Stimulated activated CD8-positive, alpha-beta memory T cell treated with anti-CD3 and anti-CD28 coated beads, Interleukin-4, amount 100 ng/mL, for 1 hour (primary cell): ENCODE data around the gene SLC8B1.

ENCODE experiments used
- DNase-seq, 2 donors: peaks; one replicate each; pipeline ENCODE4 v3.0.0-alpha.2; 2020; ENCODE audit warnings: low read depth in 2 of 2, low spot score in 1 of 2

The SLC8B1 gene

DNA sequence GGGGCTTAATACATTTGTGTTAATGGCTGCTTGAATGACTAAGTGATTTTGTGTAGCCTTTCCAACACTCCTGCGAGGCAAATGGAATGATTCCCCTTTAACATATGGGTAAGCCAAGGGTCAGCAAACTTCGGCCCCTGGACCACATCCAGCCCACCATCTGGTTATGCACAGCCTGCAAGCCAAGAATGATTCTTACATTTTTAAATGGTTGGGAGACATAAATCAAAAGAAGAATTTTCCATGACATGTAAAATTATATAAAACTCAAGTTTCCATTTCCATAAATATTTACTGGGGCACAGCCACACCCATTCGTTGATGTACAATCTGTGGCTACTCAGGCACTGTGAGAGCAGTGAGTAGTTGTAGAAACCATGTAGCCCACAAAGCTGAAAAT, 9.0 kb downstream of the SLC8B1 start:
- no peak for DNase-seq

DNA sequence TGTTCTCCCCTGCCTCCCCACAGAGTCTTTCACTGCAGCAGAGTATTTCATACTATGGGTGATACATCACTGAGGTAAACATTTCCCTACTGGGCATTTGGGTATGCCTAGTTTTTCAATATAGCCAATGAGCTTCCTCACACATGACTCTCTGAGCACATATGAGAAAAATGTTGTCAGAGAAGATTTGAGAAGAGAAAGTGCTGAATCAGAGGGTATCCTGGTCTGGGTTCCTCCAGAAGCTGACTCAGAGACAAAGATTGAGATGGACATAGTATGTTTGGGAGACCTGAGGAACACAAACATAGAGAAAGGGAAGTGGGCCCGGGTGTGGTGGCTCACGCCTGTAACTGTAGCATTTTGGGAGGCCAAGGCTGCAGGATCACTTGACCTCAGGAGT, 12.6 kb downstream of the SLC8B1 start:
- DNase-seq = no peak

DNA sequence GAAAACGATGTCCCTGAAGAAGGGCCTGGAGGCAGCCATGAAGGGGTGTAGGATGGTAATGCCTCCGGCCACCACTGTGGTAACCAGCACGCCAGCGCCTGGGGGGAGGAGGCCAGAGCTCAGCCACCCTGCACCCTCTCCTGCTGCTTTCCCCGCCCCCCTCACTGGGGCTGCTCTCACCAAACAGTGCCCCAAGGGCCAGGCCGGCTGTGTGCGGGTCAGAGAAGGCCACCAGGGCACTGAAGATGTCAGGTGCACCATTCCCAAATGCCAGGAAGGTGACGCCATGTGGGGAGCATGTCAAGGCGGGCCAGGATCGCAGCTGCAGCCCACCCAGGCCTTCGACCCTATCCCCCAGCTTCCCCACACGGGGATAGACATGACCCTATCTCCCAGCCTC, 14.5 kb downstream of the SLC8B1 start:
- DNase-seq = no peak

DNA sequence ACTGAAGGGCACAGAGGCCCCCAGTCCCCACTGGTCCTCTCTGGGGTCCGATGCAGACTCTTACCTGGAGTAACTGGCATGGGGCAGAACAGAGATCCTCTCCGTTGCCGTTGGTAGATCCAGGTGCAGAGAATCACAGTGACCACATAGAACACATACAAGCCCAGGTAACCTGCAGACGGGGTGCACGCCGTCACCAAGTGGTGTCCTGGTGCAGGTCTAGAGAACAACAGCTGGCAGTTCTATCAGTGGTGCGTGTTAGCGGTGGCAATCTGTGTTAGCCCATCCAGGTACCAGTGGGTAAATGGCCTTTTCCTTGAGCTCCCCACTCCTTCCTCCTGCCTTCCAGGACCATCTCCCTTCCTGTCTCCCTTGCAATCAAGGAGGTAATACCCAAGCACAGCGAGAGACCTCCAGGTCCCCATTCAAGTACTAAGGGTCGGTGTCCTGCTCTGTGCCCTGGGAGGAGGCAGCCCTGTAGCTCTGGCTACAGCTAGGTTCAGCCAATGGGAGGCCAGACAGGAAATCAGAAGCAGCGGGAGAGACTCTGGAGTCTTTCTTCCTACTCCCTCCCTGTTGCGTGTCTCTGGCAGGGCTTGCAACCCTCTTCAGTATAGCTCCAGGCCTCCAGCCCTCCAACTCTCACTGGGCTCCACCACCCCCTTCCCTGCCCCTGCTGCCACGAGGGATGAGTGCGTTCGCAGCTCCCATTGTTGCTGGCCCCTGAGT, 15.8 kb downstream of the SLC8B1 start:
- no peak for DNase-seq

DNA sequence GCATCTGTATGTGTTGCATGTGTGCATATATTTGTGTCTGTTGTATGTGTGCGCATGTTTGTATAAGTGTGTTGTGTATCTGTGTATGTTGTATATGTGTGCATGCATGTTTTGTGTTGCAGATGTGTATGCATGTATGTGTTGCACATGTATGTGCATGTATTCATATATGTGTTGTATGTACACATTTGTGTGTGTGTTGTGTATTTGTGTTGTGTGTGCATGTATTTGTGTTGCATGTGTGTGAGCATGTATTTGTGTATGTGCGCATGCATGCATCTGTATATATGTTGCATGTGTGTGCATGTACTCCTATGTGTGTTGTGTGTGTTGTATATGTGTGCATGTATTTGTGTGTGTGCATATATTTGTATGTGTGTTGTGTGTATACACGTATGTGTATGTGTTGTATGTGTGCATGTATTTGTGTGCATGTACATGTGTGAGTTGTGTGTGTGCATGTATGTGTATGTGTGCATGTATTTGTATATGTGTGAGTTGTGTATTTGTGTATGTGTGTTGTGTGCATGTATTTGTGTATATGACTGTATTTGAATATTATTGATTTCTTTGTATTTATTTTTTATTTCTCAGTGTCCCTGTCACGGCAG, 16.8 kb downstream of the SLC8B1 start:
- DNase-seq = no peak

DNA sequence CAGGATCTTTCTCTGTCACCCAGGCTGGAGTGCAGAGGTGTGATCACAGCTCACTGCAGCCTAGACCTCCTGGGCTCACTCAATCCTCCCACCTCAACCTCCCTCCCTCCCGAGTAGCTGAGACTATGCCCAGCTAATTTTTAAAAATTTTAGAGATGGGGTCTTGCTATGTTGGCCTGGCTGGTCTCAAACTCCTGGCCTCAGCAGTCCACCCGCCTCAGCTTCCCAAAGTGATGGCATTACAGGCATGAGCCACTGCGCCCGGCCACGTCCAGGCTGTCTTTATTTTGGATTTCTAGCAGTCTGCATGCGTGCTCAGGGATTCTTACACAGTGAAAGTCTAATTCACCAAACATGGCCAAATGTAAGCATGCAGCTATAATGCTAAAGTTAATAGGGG, 17.8 kb downstream of the SLC8B1 start:
- no peak for DNase-seq

DNA sequence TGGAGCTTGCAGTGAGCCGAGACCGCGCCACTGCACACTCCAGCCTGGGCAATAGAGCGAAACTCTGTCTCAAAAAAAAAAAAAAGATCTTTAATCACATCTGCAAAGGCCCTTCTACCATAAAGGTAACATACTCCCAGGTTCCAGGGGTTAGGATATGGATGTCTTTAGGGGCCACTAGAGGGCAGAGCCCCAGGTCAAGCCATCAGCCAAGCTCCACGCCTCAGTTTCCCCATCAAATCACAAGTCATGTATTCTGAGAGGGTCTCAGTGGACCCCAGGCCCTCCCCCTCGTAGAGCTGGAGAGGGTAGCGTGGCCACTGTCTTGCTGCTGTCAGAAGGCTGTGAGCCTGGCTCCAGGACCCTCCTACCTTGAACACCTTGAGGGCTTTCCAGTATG, 18.8 kb downstream of the SLC8B1 start:
- no peak for DNase-seq

DNA sequence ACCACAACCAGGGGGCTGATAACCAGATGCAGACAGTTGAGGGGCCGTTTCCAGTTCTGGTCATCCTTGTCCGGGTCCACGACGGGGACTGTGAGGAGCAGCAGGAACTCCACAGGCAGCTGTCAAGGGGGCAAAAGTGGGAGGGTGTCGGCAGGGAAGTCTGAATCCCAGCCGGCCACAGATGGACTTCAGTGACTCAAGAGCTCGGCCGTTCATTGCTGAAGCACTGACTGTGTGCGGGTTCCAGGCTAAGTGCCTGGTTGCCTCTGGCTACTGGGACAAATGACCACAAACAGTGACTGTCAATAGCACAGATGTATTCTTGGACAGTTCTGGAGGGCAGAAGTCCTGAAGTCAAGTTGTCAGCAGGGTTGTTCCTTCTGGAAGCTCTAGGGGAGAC, 19.6 kb downstream of the SLC8B1 start:
- no peak for DNase-seq

DNA sequence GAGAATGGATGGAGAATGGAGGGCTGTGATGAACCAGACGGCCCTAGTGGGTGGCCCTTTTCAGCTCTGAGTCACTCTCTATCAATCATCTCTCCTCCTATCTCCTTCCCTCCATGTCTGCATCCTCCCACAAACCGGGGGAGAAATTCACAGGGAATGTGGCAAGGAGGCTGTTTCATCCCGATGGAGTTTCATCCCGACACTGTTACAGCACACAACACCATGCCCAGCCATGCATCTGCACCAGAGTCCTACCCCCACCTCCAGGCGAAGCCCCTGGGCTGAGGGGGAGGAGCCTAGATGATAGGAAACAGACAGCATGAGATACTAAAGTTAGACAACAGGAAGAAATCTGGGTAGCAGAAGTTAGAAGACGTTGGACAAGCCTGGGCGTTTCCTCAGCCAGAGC, 20.8 kb downstream of the SLC8B1 start:
- no peak for DNase-seq

DNA sequence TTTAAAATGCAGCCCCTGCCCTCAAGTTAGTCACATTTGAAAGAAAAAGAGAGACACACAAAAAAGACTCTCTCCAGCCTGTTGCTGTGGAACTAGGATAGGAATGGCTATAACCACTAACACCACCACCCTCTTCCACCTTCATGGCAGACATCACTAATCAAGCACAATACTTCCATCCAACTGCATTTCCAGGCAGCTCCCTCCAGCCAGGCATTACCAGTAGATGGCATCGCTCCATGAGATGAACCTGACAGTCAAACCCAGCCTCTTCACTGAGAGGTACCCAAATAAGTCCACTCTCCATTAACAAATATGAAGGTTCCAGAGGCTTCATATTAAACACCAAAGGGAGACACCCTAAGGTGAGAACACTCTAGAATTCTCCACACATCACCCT, 24.4 kb downstream of the SLC8B1 start:
- DNase-seq = no peak

DNA sequence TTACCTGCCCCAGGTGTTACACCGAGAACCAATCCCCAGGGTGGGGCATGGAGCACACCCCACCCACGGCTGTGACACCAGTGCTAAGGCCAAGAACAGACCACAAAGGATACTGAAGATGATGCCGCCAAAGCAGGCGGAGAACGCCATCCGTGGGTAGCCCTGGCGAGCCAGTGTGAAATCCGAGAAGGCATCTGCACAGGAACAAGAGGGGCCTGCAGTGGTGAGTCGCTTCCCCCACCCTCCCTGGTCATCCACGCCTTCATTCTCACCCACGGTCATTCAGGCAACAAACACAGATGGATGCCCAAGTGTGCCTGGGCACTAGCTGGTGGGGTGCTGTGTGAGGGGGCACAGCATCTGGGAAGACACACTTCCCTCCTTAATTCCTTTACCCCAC, 28.5 kb downstream of the SLC8B1 start:
- no peak for DNase-seq

DNA sequence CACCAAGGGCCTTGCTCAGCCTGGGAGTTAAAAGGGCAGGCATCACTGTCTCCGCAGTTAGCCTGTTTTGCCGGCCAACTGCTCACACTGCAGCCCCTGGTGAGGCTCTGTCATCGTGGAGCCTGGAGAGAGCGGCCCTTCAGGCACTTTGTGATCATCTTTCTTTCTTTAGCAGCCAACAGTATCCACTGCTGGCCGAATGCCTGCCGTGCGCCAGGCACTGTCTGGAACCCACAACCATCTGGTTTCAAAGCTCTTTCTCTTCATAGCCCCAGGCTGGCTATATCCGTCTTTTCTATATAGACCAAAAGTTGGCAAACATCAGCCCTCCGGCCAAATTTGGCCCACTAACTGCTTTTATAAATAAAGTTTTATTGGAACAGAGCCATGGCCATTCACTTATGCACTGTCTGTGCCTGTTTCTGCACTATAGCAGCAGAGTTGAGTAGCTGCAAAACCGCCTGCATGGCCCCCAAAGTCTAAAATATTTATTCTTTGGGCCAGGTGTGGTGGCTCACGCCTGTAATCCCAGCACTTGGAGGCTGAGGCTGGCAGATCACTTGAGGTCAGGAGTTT, 29.5 kb downstream of the SLC8B1 start:
- DNase-seq = no peak

DNA sequence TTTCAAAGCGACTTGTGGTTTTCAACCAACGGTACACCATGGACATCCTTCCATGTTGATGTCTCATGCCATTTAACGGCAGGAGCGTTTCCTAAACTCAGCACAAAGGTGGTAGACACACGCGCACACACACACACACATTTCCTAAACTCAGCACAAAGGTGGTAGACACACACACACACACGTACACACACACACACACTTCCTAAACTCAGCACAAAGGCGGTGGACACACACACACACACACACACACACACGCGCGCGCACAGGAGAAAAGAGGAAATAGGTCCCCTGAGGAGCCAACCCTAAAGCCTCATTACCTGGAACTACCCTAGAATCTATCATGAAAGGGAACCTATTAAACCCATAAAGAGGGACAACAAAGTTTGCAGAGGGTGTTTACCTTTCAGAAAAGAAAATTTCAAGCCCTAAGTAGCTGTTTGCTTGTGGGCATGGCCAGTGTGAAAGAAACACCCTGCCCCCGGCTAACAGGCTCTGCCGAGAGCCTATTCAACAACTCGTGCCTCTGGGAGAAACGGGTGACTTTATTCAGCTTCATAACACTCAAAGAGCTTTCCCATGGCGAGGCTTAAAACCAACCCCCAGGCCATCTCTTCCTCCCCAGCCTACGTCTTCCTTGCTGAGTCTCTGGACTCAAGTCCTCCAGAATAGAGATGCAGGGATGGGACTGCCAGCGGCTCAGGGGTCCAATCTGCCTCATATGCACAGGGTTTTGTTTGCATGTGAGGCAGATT, 31.8 kb downstream of the SLC8B1 start:
- DNase-seq = no peak

DNA sequence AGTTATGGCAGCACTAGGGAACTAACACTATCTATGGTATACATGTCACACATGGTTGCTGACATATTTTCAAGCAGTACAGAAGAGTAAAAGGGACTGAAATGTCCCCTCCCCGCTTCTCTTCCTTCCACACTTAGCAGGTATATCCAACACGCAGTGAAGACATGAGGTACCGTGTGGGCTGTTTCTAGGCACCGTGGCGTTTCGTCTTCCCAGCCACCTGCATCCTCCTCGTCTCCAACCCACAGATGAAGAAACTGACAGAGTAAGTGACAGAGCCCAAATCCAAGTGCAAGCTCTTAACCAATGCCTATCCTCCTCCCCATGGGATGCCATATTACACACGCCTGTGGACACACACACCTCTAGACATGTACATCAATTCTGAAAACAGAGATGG, 32.4 kb downstream of the SLC8B1 start:
- DNase-seq = no peak

DNA sequence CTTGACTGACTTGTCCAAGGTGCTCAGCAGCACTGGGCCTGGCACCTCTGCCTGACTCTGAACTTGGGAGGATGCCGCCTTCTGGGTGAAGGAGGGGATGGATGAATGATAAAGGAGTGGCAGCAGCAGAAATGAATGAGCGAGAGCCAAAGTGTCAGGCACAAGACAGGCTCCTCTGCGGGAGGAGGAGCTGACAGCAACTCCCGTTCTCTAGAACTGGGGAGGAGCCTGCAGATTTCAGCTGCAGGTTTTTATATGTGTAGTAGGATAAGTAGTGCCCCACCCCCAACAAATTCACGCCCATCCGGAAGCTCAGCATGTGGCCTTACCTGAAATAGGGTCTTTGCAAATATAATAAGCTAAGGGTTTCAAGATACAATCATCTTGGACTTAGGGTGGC, 33.1 kb downstream of the SLC8B1 start:
- DNase-seq = no peak

DNA sequence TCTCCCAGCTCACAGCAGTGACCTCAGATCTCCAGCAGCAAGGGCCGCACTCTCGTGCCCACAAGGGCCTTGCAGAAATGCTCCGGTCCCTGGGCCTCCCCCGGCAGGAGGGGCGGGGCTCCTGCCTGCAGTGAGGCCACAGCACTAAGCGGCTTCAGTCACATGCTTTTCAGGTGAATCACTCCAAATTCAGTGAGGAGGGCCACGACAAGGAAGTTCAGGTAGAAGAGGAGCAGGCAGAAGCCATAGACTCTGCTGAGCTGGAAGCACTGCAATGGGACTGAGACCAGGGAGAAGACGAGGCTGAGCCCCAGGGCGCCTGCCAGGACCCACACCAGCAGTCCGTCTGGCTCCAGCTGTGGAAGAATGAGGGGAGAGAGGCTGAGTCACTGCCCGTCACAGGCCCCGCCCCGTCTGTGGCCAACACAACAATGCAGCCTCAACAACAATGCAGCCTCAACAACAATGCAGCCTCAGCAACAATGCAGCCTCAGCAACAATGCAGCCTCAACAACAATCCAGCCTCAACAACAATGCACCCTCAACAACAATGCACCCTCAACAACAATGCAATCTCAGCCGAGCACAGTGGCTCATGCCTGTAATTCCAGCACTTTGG, 35.2 kb downstream of the SLC8B1 start:
- DNase-seq = no peak

DNA sequence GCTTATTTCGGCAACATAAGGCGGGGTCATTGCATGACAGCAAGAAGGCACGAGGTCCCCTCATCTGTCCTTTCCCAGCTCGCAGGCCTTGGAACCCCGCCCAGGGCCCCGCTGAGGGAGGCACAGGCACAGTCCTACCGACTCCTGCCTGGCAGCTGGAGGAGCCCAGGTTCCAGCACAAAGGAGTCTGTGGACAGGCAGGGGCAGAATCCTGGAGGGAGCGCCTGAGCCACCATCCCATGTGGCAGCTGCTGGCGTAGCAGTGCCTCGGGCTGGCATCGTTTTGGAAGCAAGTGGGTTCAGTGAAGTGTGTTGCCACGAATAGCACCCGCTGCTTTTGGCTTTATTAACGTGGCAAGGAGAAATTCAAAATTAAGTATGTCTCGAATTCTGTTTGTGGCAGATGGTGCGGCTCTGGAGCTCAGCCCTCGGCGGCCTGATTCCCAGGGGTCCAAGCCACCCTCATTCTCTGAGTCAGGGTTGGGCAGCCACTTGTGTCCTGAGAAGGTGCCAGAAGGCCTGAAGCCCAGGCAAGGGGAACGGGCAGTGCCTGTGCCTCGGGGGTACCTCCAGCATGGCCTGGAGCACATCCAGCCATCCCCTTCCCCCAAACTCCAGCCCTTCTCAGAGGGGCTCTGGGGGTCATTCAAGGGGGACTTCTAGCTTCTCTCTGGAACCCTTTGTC, 35.9 kb downstream of the SLC8B1 start:
- no peak for DNase-seq

DNA sequence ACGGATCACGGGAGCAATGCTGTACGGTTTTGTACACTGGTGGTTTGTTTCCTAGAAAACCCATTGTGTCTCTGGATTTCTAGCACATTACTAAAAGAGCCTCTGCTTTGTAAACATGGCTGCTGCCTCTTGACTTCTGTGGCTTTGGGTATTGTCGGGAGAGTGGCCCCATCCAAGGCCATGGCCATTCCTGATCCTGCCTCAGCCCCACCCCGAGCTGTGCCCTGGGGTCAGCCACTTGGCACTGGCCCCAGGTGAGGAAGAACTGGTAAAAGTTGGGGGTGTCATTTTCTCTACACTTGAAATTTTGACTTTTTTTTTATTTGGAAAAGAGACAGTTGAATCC, 36.5 kb downstream of the SLC8B1 start:
- DNase-seq = no peak

DNA sequence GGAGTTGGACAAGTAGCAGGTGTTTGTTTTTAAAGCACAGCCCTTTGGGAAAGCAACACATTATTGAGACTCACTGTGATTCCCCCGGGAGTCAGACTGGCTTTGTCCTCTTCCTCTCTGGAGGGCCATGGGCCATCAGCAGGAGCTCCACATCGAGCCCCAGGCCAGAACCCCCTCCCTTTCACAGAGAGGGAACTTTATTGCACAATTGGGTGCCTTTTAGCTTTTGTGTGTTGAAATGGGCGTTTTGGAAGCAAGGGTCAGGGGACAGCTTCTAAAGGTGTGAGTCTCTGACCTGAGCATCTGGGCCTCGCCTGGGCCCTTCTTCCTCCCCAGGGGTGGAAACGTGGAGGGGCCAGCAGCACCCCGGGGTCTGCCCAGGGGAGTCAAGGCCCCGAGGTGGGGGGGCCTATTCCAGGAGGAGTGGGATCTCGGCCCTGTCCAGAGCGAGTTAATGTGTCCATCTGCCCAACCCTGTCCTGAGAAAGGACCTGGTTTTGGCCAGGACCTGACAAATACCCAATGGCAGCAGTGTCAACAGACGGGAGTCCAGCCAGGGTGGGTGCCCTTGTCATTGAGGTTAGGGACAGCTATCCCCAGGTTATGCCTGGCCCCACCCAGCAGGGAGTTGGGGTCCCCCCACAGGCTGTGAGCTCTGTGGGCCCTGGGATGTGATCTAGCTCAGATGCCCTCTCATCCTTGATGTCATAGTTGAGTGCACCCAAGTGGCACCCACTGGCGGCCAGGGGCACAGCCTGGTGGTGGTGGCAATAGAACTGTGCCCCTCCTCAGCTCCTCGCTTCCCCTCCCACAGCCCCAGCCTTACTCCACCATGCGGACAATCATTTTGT, 37.1 kb downstream of the SLC8B1 start:
- no peak for DNase-seq

DNA sequence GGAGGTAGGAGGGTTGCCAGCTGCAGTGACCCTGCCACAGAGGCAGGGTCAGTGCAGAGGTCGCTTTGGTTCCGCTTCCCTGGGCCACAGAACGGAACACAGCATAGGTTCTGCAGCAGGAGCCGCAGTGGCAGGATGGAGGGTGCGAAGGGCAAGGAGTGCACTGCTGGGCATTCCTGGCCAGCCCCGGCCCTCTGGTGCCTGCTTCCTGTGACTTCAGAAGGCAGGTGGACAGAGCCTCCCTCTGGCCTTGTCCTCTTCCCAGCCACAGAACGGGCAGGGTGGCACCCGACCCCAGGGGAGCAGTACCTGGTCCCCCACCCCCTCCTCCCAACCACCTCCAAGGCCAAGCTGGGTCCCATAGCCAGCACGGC, 37.7 kb downstream of the SLC8B1 start:
- DNase-seq = no peak
